Endothelial cell of umbilical vein (primary cell): Measurements from ENCODE around the gene PGAP3. TPM values are rescaled to one million over a fixed set of nuclear protein-coding genes. Genes with fewer than 3 reads are reported as not detected.

Source experiments
- BruUV-seq: library from RNA; stranded (reverse); fragments of 400-500 nt; replicated peaks from 2 replicates; lab custom pipeline; 2021; lab: Mats Ljungman, UMichigan
- CTCF ChIA-PET: fragments of 300-600, 350-600 bp; sonication (Branson Sonifier 250); formaldehyde crosslinking; loops from one replicate; lab custom pipeline; 2021; ENCODE audit warnings: antibody characterized with exemption, inconsistent platforms; lab: Charles Lee
- POLR2A ChIA-PET: fragments of 300-600, 350-600 bp; sonication (Branson Sonifier 250); formaldehyde crosslinking; loops from one replicate; lab custom pipeline; 2021; ENCODE audit warnings: antibody characterized with exemption, inconsistent platforms; lab: Charles Lee
- DNase-seq: peaks from one replicate; pipeline ENCODE4 v3.0.0-alpha.2; 2011; ENCODE audit warnings: low read depth, low spot score
- FAIRE-seq: peaks from 2 replicates; lab custom pipeline; 2011; peaks lifted over from hg19 to GRCh38; lab: Jason Lieb, UNC
- H2AFZ ChIP-seq: 2 replicates; pipeline ENCODE4 v1.6.0; 2012; ENCODE audit warnings: low read depth, low read length, control low read depth, inconsistent platforms
- H3K27ac ChIP-seq: 2 replicates; pipeline ENCODE4 v1.5.1; 2011; ENCODE audit warnings: low read depth, mild to moderate bottlenecking, control low read depth, low read length, moderate library complexity; ENCODE audit not compliant: insufficient read depth
- H3K27me3 ChIP-seq, 2 experiments: 2 replicates each; pipeline versions ENCODE4 v1.6.0 to v1.6.1; 2011; ENCODE audit warnings: low read length in 2 of 2, mixed read lengths in 1 of 2; ENCODE audit not compliant: control insufficient read depth in 2 of 2, insufficient read depth in 2 of 2
- H3K36me3 ChIP-seq, 2 experiments: 2 replicates in 1 of 2; 3 replicates in 1 of 2; pipeline ENCODE4 v1.5.1; 2011; ENCODE audit warnings: low read length in 2 of 2, mild to moderate bottlenecking in 1 of 2, moderate library complexity in 1 of 2; ENCODE audit not compliant: control insufficient read depth in 2 of 2, insufficient read depth in 2 of 2; ENCODE audit errors: extremely low read depth in 1 of 2
- H3K4me1 ChIP-seq: 3 replicates; pipeline ENCODE4 v1.5.1; 2011; ENCODE audit warnings: mild to moderate bottlenecking, low read length; ENCODE audit not compliant: control insufficient read depth, insufficient read depth; ENCODE audit errors: extremely low read depth
- H3K4me2 ChIP-seq: 2 replicates; pipeline ENCODE4 v1.6.1; 2011; ENCODE audit warnings: low read length, control low read depth, mixed read lengths; ENCODE audit not compliant: insufficient read depth
- H3K4me3 ChIP-seq, 3 experiments: fragments of 200-600 bp in 1 of 3; sonication (generic), shearing (Covaris generic) in 1 of 3; replicated peaks in 1 of 3; 2 replicates each; pipeline ENCODE4 v1.5.1; 2011 to 2016; ENCODE audit warnings: control low read depth in 3 of 3, low read length in 3 of 3, mild to moderate bottlenecking in 2 of 3, inconsistent platforms in 1 of 3, low read depth in 1 of 3, moderate library complexity in 1 of 3; ENCODE audit not compliant: insufficient read depth in 1 of 3
- H3K79me2 ChIP-seq: 2 replicates; pipeline ENCODE4 v1.6.0; 2012; ENCODE audit warnings: low read length, inconsistent platforms; ENCODE audit not compliant: control insufficient read depth, insufficient read depth
- H3K9ac ChIP-seq: replicated peaks from 2 replicates; pipeline ENCODE3; 2011; ENCODE audit warnings: low read length, control low read depth; ENCODE audit not compliant: insufficient read depth; ENCODE audit errors: extremely low read depth
- H3K9me1 ChIP-seq: replicated peaks from 3 replicates; pipeline ENCODE4 v1.6.0; 2011; ENCODE audit warnings: mild to moderate bottlenecking, low read length; ENCODE audit not compliant: control insufficient read depth, insufficient read depth; ENCODE audit errors: extremely low read depth
- H3K9me3 ChIP-seq: replicated peaks from 2 replicates; pipeline ENCODE4 v1.5.1; 2012; ENCODE audit warnings: low read length, inconsistent platforms; ENCODE audit not compliant: control insufficient read depth, insufficient read depth
- H4K20me1 ChIP-seq: replicated peaks from 2 replicates; pipeline ENCODE3; 2011; ENCODE audit warnings: mild to moderate bottlenecking, low read length; ENCODE audit not compliant: control insufficient read depth, insufficient read depth; ENCODE audit errors: extremely low read depth
- EZH2 ChIP-seq: IDR thresholded peaks from 2 replicates; pipeline ENCODE4 v1.6.1; 2012; ENCODE audit warnings: borderline replicate concordance, low read depth, mild to moderate bottlenecking, moderate library complexity, low read length, inconsistent platforms; ENCODE audit not compliant: severe bottlenecking
- JUN ChIP-seq: IDR thresholded peaks from 2 replicates; pipeline ENCODE4 v1.6.1; 2011; ENCODE audit warnings: borderline replicate concordance, low read depth; ENCODE audit not compliant: insufficient read length, insufficient read depth
- POLR2A ChIP-seq: IDR thresholded peaks from 2 replicates; pipeline ENCODE4 v1.6.1; 2012; ENCODE audit warnings: low read depth, mild to moderate bottlenecking, control low read depth, low read length
- POLR2AphosphoS5 ChIP-seq: IDR thresholded peaks from 2 replicates; pipeline ENCODE4 v1.6.1; 2012; ENCODE audit warnings: low read depth, mild to moderate bottlenecking, control low read depth, low read length, moderate library complexity; ENCODE audit not compliant: insufficient read depth
- dilution Hi-C: fragments of 300-500 bp; cut with MboI; formaldehyde crosslinking; loops from one replicate; pipeline ENCODE4 v1.15.0; 2019; ENCODE audit warnings: low sequenced_read_pairs; ENCODE audit not compliant: extremely low pct_ligation_motif_present
- intact Hi-C: fragments of 100-400 bp; cut with micrococcal nuclease; formaldehyde crosslinking; loops from one replicate; pipeline ENCODE4 v1.10.0; 2022
- polyA plus RNA-seq, 4 experiments: library from polyadenylated mRNA; depleted of rRNA in 3 of 4; stranded (reverse) in 3 of 4; unstranded in 1 of 4; fragments of >200 nt; gene quantifications; 2 replicates each; pipeline versions ENCODE4 v1.2.1 to v1.2.3, GENCODE V29; 2011 to 2012; ENCODE audit warnings: missing spikeins in 1 of 4
- total RNA-seq: library from RNA; stranded (reverse); gene quantifications from 2 replicates; pipeline ENCODE4 v1.2.3, GENCODE V29; 2021
- TF ChIP-seq, protein P1 (sequence below), 2 donors: IDR thresholded peaks; 1 replicate in 1 of 2; 2 replicates in 1 of 2; pipeline ENCODE4 v1.5.1; 2011; ENCODE audit warnings: low read length in 2 of 2, mild to moderate bottlenecking in 2 of 2, moderate library complexity in 2 of 2, control low read depth in 1 of 2, inconsistent platforms in 1 of 2, low read depth in 1 of 2; ENCODE audit not compliant: insufficient read depth in 1 of 2; ENCODE audit errors: extremely low read depth in 1 of 2
- TF ChIP-seq, protein P2 (sequence below): IDR thresholded peaks from 2 replicates; pipeline ENCODE4 v1.6.1; 2011; ENCODE audit not compliant: insufficient read depth, insufficient read length

PGAP3 gene
- total and polyA plus RNA-seq, 2 donors (not counting 3 experiments of a cell fraction or from before 2014, with no cell fraction given), result 6.4 to 14.9 TPM

DNA sequence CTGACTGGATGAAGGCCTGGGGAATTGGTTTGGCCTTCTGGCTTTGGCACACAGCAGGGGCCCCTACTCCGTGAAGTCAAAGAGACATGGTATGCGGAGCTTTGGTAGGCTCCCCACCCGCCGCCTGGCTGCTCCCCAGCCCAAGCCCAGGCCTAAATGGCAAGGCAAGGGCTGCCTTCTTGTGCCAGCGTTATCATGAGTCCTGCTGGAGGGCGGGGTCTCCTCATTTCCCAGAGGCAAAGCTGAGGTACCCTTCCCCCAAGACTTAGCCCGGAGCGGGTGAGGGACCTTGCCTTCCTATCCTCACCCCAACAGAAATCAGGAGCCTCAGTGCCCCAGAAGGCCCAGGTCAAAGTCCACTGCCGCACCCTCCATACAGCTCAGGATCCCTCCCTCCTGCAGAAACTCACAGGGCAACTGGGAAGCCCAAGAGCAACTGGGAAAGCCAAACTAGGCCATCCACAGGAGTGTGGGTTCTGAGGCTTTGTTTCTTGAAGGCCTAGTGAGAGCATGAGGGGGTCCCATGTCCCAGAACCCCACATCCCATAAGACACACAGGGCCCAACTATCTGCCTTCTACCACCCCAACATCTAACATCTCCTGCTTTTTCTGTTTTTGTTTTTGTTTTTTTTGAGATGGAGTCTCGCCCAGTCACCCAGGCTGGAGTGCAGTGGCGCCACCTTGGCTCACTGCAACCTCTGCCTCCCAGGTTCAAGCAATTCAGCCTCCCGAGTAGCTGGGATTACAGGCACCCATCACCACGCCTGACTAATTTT, 9.3 kb downstream of the PGAP3 start:
- BruUV-seq, result no TSS peak
- DNase-seq, result no peak
- Histone ChIP-seq H3K36me3 (no peaks in the 10 kb centered on the region), H3K4me2 (no peak overlapping the region), H3K9ac (no peak overlapping the region), H3K79me2 (no peaks in the 10 kb centered on the region), H3K27ac (no peak overlapping the region), H3K9me3 (no peaks in the 10 kb centered on the region), H3K27me3 (no peaks in the 10 kb centered on the region), H3K4me1 (no peaks in the 10 kb centered on the region), H2AFZ (no peak overlapping the region), H3K9me1 (no peaks in the 10 kb centered on the region), H3K4me3 (no peak overlapping the region), H4K20me1 (no peaks in the 10 kb centered on the region)
- dilution Hi-C loops, result no loop called here
- intact Hi-C loops, result no loop called here
- ChIA-PET CTCF (interaction anchor here (1.8 kb wide), 1 partner anchor 55 kb away, joined by 5 read pairs; no protein-coding TSS in a partner anchor), POLR2A (no interaction called here)
- FAIRE-seq, result no peak
- TF ChIP-seq, protein P1, sequence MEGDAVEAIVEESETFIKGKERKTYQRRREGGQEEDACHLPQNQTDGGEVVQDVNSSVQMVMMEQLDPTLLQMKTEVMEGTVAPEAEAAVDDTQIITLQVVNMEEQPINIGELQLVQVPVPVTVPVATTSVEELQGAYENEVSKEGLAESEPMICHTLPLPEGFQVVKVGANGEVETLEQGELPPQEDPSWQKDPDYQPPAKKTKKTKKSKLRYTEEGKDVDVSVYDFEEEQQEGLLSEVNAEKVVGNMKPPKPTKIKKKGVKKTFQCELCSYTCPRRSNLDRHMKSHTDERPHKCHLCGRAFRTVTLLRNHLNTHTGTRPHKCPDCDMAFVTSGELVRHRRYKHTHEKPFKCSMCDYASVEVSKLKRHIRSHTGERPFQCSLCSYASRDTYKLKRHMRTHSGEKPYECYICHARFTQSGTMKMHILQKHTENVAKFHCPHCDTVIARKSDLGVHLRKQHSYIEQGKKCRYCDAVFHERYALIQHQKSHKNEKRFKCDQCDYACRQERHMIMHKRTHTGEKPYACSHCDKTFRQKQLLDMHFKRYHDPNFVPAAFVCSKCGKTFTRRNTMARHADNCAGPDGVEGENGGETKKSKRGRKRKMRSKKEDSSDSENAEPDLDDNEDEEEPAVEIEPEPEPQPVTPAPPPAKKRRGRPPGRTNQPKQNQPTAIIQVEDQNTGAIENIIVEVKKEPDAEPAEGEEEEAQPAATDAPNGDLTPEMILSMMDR (IDR thresholded peaks at IDR 0.05; ENCODE audit: extremely low read depth in 1 of 2, insufficient read depth in 1 of 2, low read depth in 1 of 2, low read length in 2 of 2), result no peak
- no peak for TF ChIP-seq JUN
- TF ChIP-seq EZH2, result no peak
- no peak for TF ChIP-seq POLR2A
- TF ChIP-seq, protein P2, sequence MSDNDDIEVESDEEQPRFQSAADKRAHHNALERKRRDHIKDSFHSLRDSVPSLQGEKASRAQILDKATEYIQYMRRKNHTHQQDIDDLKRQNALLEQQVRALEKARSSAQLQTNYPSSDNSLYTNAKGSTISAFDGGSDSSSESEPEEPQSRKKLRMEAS, result no peak
- TF ChIP-seq POLR2AphosphoS5, result no peak
